OCI-LY7 (cell line): ENCODE measurements around the gene MAN1C1. TPM values are rescaled to one million over a fixed set of nuclear protein-coding genes. Genes with fewer than 3 reads are reported as not detected.

Source experiments
- BruUV-seq: library from RNA; stranded (reverse); fragments of 400-500 nt; replicated peaks from 2 replicates; lab custom pipeline; 2021; lab: Mats Ljungman, UMichigan
- CTCF ChIA-PET: fragments of 300-600 bp; sonication (Branson Sonifier 250); formaldehyde crosslinking; loops from one replicate; lab custom pipeline; 2022; ENCODE audit warnings: antibody characterized with exemption; ENCODE audit not compliant: unreplicated experiment; lab: Charles Lee
- POLR2A ChIA-PET: fragments of 300-600 bp; sonication (Branson Sonifier 250); formaldehyde crosslinking; loops from one replicate; lab custom pipeline; 2022; ENCODE audit warnings: antibody characterized with exemption; lab: Charles Lee
- DNase-seq: peaks from one replicate; pipeline ENCODE4 v3.0.0-alpha.2; 2015; ENCODE audit warnings: low spot score
- H2AFZ ChIP-seq: fragments of 200-600 bp; sonication (generic), shearing (Covaris generic); 2 replicates; pipeline ENCODE4 v1.6.1; 2014; ENCODE audit warnings: mild to moderate bottlenecking, antibody characterized with exemption, low read length, moderate library complexity
- H3K27ac ChIP-seq: fragments of 200-600 bp; sonication (generic); 2 replicates; pipeline ENCODE4 v1.5.1; 2014; ENCODE audit warnings: mixed run types, low read depth, mild to moderate bottlenecking, moderate library complexity, low read length, inconsistent platforms; ENCODE audit not compliant: poor library complexity, severe bottlenecking
- H3K36me3 ChIP-seq: fragments of 200-600 bp; sonication (generic); 2 replicates; pipeline ENCODE4 v1.6.1; 2014; ENCODE audit warnings: mild to moderate bottlenecking, antibody characterized with exemption, low read length, moderate library complexity, mixed read lengths; ENCODE audit not compliant: insufficient read depth
- H3K4me1 ChIP-seq: fragments of 200-600 bp; sonication (generic); 2 replicates; pipeline ENCODE4 v1.5.1; 2014; ENCODE audit warnings: mild to moderate bottlenecking, low read length; ENCODE audit not compliant: insufficient read depth, poor library complexity, severe bottlenecking
- H3K4me2 ChIP-seq: fragments of 200-600 bp; sonication (generic); 2 replicates; pipeline ENCODE4 v1.6.1; 2014; ENCODE audit warnings: mild to moderate bottlenecking, low read length
- H3K4me3 ChIP-seq: fragments of 200-600 bp; sonication (generic); 2 replicates; pipeline ENCODE4 v1.5.1; 2014; ENCODE audit warnings: mild to moderate bottlenecking, low read depth, low read length; ENCODE audit not compliant: poor library complexity, severe bottlenecking
- H3K79me2 ChIP-seq: fragments of 200-600 bp; sonication (generic); 2 replicates; pipeline ENCODE4 v1.6.1; 2016; ENCODE audit warnings: low read depth, mild to moderate bottlenecking, low read length, moderate library complexity, mixed read lengths; ENCODE audit not compliant: insufficient read depth
- H3K9me2 ChIP-seq: fragments of 200-600 bp; sonication (generic); 2 replicates; pipeline ENCODE4 v1.6.1; 2016; ENCODE audit warnings: mild to moderate bottlenecking, low read length, mixed read lengths; ENCODE audit not compliant: insufficient read depth
- H3K9me3 ChIP-seq: fragments of 200-600 bp; sonication (generic); 2 replicates; pipeline ENCODE4 v1.6.1; 2014; ENCODE audit warnings: mild to moderate bottlenecking, mixed run types, low read length, mixed read lengths
- H4K20me1 ChIP-seq: fragments of 200-600 bp; sonication (generic); 2 replicates; pipeline ENCODE4 v1.6.1; 2014; ENCODE audit warnings: mild to moderate bottlenecking, antibody characterized with exemption, low read length, moderate library complexity, mixed read lengths; ENCODE audit not compliant: insufficient read depth
- EZH2phosphoT487 ChIP-seq: fragments of 200-600 bp; sonication (generic); IDR thresholded peaks from 2 replicates; pipeline ENCODE4 v1.6.1; 2018; ENCODE audit warnings: low read depth, borderline replicate concordance, mild to moderate bottlenecking, mixed run types, antibody characterized with exemption, low read length, moderate library complexity, mixed read lengths
- intact Hi-C: fragments of 100-400 bp; cut with micrococcal nuclease; formaldehyde crosslinking; loops from one replicate; pipeline ENCODE4 v1.10.0; 2022; ENCODE audit not compliant: unreplicated experiment
- total RNA-seq, 2 experiments: library from RNA; depleted of rRNA in 1 of 2; stranded (reverse); fragments of >200 nt in 1 of 2; shearing (Covaris generic) in 1 of 2; gene quantifications; 2 replicates each; pipeline ENCODE4 v1.2.3, GENCODE V29; 2014 to 2022
- TF ChIP-seq, protein P1 (sequence below): fragments of 200-600 bp; sonication (generic); conservative IDR thresholded peaks from 2 replicates; pipeline ENCODE4 v1.5.1; 2014; ENCODE audit warnings: mild to moderate bottlenecking, antibody characterized with exemption, low read length, moderate library complexity, mixed read lengths

Gene MAN1C1
- total RNA-seq, 2 experiments from 2014 or later = 3.0 to 4.9 TPM

DNA sequence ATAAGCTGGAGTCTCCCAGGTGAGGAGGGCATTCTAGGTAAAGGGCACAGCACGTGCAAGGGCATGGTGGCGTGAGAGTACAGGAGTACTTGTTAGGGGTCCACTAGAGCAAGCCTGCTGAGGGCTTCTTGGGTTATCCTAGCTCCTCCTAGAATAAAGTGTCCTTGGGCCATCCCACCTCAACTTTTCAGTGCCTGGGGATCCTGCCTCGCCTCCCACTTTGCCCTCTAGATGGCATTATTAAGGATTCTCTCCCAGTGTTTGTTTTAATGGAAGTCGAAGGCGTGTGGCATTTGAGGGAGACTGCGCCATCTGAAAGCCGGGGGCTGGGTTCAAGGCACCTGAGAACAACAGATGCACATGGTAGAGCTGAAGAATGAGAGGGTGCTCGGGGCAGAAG is 108.9 kb downstream of the MAN1C1 start:
- intact Hi-C loops = no loop called here
- ChIA-PET POLR2A (interaction anchor here (0.8 to 1.1 kb wide), 2 partner anchors 9 to 15 kb away, joined by 3 to 5 read pairs; no protein-coding TSS in a partner anchor), CTCF (no interaction called here)
- no TSS peak for BruUV-seq
- peaks cover 5% of the 10 kb centered on the region for H3K4me1 ChIP-seq
- no peaks in the 10 kb centered on the region for H3K9me3 ChIP-seq
- no peak for DNase-seq
- H3K4me3 ChIP-seq = no peak overlapping the region
- H3K27ac ChIP-seq = no peak overlapping the region
- no peak for TF ChIP-seq EZH2phosphoT487
- TF ChIP-seq, protein P1, sequence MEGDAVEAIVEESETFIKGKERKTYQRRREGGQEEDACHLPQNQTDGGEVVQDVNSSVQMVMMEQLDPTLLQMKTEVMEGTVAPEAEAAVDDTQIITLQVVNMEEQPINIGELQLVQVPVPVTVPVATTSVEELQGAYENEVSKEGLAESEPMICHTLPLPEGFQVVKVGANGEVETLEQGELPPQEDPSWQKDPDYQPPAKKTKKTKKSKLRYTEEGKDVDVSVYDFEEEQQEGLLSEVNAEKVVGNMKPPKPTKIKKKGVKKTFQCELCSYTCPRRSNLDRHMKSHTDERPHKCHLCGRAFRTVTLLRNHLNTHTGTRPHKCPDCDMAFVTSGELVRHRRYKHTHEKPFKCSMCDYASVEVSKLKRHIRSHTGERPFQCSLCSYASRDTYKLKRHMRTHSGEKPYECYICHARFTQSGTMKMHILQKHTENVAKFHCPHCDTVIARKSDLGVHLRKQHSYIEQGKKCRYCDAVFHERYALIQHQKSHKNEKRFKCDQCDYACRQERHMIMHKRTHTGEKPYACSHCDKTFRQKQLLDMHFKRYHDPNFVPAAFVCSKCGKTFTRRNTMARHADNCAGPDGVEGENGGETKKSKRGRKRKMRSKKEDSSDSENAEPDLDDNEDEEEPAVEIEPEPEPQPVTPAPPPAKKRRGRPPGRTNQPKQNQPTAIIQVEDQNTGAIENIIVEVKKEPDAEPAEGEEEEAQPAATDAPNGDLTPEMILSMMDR = 0 out of 2 replicates have a peak, but pooled peaks have one; percentile 23
- no peak overlapping the region for H2AFZ ChIP-seq
- no peak overlapping the region for H3K4me2 ChIP-seq
- no peaks in the 10 kb centered on the region for H4K20me1 ChIP-seq
- no peaks in the 10 kb centered on the region for H3K79me2 ChIP-seq
- H3K9me2 ChIP-seq = no peaks in the 10 kb centered on the region
- no peaks in the 10 kb centered on the region for H3K36me3 ChIP-seq

- no peak overlapping the region for H3K27ac ChIP-seq
- peaks cover 9% of the 10 kb centered on the region for H3K4me1 ChIP-seq
These were observed 110.5 kb downstream of the MAN1C1 start for GRCh38 chr1:25727088-25727487.

More at GRCh38 chr1:25727088-25727487, 110.5 kb downstream of the MAN1C1 start:
- no peaks in the 10 kb centered on the region for H3K36me3 ChIP-seq
- no peak overlapping the region for H3K4me2 ChIP-seq
- BruUV-seq = no TSS peak
- no peaks in the 10 kb centered on the region for H3K79me2 ChIP-seq
- no peak for TF ChIP-seq EZH2phosphoT487
- TF ChIP-seq, protein P1 = no peak
- no peak for DNase-seq
- H4K20me1 ChIP-seq = no peaks in the 10 kb centered on the region
- CTCF ChIA-PET = interaction anchor here (0.6 kb wide), 1 partner anchor 288 kb away, joined by 4 read pairs; no protein-coding TSS in a partner anchor
- H3K4me3 ChIP-seq = no peak overlapping the region
- no peaks in the 10 kb centered on the region for H3K9me2 ChIP-seq
- intact Hi-C loops = no loop called here
- H2AFZ ChIP-seq = no peak overlapping the region
- no peaks in the 10 kb centered on the region for H3K9me3 ChIP-seq
- POLR2A ChIA-PET = no interaction called here
